ENCODE data around the gene ALG1. TPM values are rescaled to one million over a fixed set of nuclear protein-coding genes. Genes with fewer than 3 reads are reported as not detected.

The ALG1 gene
- total and polyA plus RNA-seq, 10 of the 15 experiments (the other 5 are each of a cell fraction or from before 2014, with no cell fraction given), result 1.5 to 43.2 (median 23.8) TPM

- TF ChIP-seq IRF5 (IDR thresholded peaks at IDR 0.05; ENCODE audit: borderline replicate concordance), result no peak
- TF ChIP-seq PAX5 (IDR thresholded peaks at IDR 0.05; ENCODE audit: borderline replicate concordance, low read depth, low read length), result peak; percentile 73; the same call in 1 of the 2 replicates
- TF ChIP-seq IKZF1 (conservative IDR thresholded peaks at IDR 0.05), result peak; percentile 57
- TF ChIP-seq MEF2B (IDR thresholded peaks at IDR 0.05; ENCODE audit: partially characterized antibody, poor library complexity, severe bottlenecking), result peak; percentile 39
These were observed 30.0 kb upstream of the ALG1 start (continued) for GRCh38 chr16:5041600-5042133.

- ChIA-PET SMC1A (ENCODE audit: uncharacterized antibody, unreplicated experiment) (no interaction called here), POLR2A (no interaction called here), CTCF (no interaction called here), RAD21 (ENCODE audit: unreplicated experiment) (no interaction called here)
- no peaks in the 10 kb centered on the region for H4K20me1 ChIP-seq (ENCODE audit: control insufficient read depth, insufficient read depth)
- FAIRE-seq (no peak), ATAC-seq (no peak), DNase-seq (ENCODE audit: low read depth, low spot score) (no peak)
- H3K79me2 ChIP-seq (ENCODE audit: control insufficient read depth, insufficient read depth, low read length), result no peaks in the 10 kb centered on the region
- no TSS peak for BruUV-seq (replicated peaks)
- no peak overlapping the region for H3K27ac ChIP-seq (ENCODE audit: control insufficient read depth, insufficient read depth)
- in situ Hi-C loops (cut with MboI), result no loop called here
- no peak overlapping the region for H3K4me3 ChIP-seq
- peaks cover 26% of the 10 kb centered on the region for H3K4me1 ChIP-seq (ENCODE audit: control insufficient read depth, insufficient read depth, low read length)
- TF ChIP-seq SIN3A (IDR thresholded peaks at IDR 0.05; ENCODE audit: low read depth, low read length) (no peak), REST (IDR thresholded peaks at IDR 0.05; ENCODE audit: low read depth, low read length) (peak; percentile 71; the same call in 1 of the 2 replicates)
- no peak overlapping the region for H2AFZ ChIP-seq (ENCODE audit: control insufficient read depth, low read depth, low read length)
- WGBS (ENCODE audit: insufficient coverage, insufficient replicate concordance, low lambda C conversion rate, missing lambda C conversion rate), result 78% methylated on average over 14 of the region's 14 CpGs
- no peaks in the 10 kb centered on the region for H3K27me3 ChIP-seq (replicated peaks in 1 of 2; ENCODE audit: control insufficient read depth in 2 of 2, insufficient read depth in 2 of 2, low read length in 1 of 2)
- H3K9me3 ChIP-seq (replicated peaks; ENCODE audit: control insufficient read depth, insufficient read depth, low read length), result no peaks in the 10 kb centered on the region
- no peak overlapping the region for H3K9ac ChIP-seq (ENCODE audit: control insufficient read depth, insufficient read depth, low read length)
- peak overlapping the region; percentile 88; the same call in 1 of the 2 replicates for H3K4me2 ChIP-seq (ENCODE audit: control insufficient read depth, insufficient read depth)
- no peaks in the 10 kb centered on the region for H3K36me3 ChIP-seq (ENCODE audit: control insufficient read depth in 2 of 2, insufficient read depth in 2 of 2, low read length in 1 of 2)
- intact Hi-C loops (cut with micrococcal nuclease; ENCODE audit: unreplicated experiment), result no loop called here
These were observed 29.0 kb upstream of the ALG1 start for GRCh38 chr16:5042574-5043171.

Measured in GM12878 (cell line).